Liver (tissue), 9 donors: ENCODE measurements around the gene STAM2. TPM values are rescaled to one million over a fixed set of nuclear protein-coding genes. Genes with fewer than 3 reads are reported as not detected.
A peak's percentile ranks its signal among the peaks of the same experiment; 100 is the strongest.
"Not testable (repeated sequence)": the region's sequence is repeated elsewhere in the genome, so short reads cannot be mapped to it uniquely, and the experiment has no call there.

ENCODE experiments used
- DNase-seq: peaks from one replicate; pipeline ENCODE4 v3.0.0-alpha.2; 2017; ENCODE audit warnings: low spot score
- H3K27ac ChIP-seq, 2 donors: one replicate each; pipeline ENCODE4 v1.7.0; 2013; ENCODE audit warnings: inconsistent platforms in 2 of 2, low read length in 2 of 2, control low read depth in 1 of 2, low read depth in 1 of 2, mild to moderate bottlenecking in 1 of 2
- H3K27me3 ChIP-seq, 4 donors: one replicate each; pipeline versions ENCODE4 v1.6.1 to v1.7.0; 2013; ENCODE audit warnings: low read length in 3 of 4, inconsistent platforms in 1 of 4, mild to moderate bottlenecking in 1 of 4, moderate library complexity in 1 of 4; ENCODE audit not compliant: control insufficient read depth in 4 of 4, insufficient read depth in 4 of 4
- H3K36me3 ChIP-seq, 4 donors: one replicate each; pipeline versions ENCODE4 v1.6.1 to v1.7.0; 2013; ENCODE audit warnings: low read length in 3 of 4, mild to moderate bottlenecking in 3 of 4, low read depth in 1 of 4, moderate library complexity in 1 of 4; ENCODE audit not compliant: control insufficient read depth in 4 of 4, insufficient read depth in 3 of 4
- H3K4me1 ChIP-seq, 4 donors: one replicate each; pipeline versions ENCODE4 v1.6.1 to v1.7.0; 2013; ENCODE audit warnings: low read length in 3 of 4, mild to moderate bottlenecking in 3 of 4, moderate library complexity in 1 of 4; ENCODE audit not compliant: control insufficient read depth in 4 of 4, insufficient read depth in 4 of 4
- H3K4me3 ChIP-seq, 3 donors: one replicate each; pipeline versions ENCODE4 v1.6.1 to v1.7.0; 2013; ENCODE audit warnings: low read length in 3 of 3, control low read depth in 1 of 3, low read depth in 1 of 3, mild to moderate bottlenecking in 1 of 3
- H3K9ac ChIP-seq, 2 donors: one replicate each; pipeline ENCODE4 v1.7.0; 2013; ENCODE audit warnings: low read length in 2 of 2, mild to moderate bottlenecking in 2 of 2, moderate library complexity in 2 of 2, control low read depth in 1 of 2, low read depth in 1 of 2
- H3K9me3 ChIP-seq, 4 donors: one replicate each; pipeline versions ENCODE4 v1.6.1 to v1.7.0; 2013; ENCODE audit warnings: low read length in 3 of 4; ENCODE audit not compliant: control insufficient read depth in 4 of 4
- EGR1 ChIP-seq, 2 donors: IDR thresholded peaks; 2 replicates each; pipeline ENCODE4 v1.6.1; 2016 to 2018; ENCODE audit warnings: antibody characterized with exemption in 2 of 2, low read depth in 2 of 2
- FOXA1 ChIP-seq: IDR thresholded peaks from 2 replicates; pipeline ENCODE4 v1.6.1; 2016; ENCODE audit warnings: antibody characterized with exemption
- HNF4A ChIP-seq, 2 donors: conservative IDR thresholded peaks; 2 replicates each; pipeline ENCODE4 v1.6.1; 2016; ENCODE audit warnings: antibody characterized with exemption in 2 of 2, mild to moderate bottlenecking in 2 of 2
- HNF4G ChIP-seq: IDR thresholded peaks from 2 replicates; pipeline ENCODE4 v1.6.1; 2016; ENCODE audit warnings: antibody characterized with exemption
- JUND ChIP-seq, 2 donors: IDR thresholded peaks; 2 replicates each; pipeline ENCODE4 v1.6.1; 2016; ENCODE audit warnings: antibody characterized with exemption in 2 of 2
- NR2F2 ChIP-seq: IDR thresholded peaks from 2 replicates; pipeline ENCODE4 v1.6.1; 2016; ENCODE audit warnings: antibody characterized with exemption
- RAD21 ChIP-seq, 2 donors: IDR thresholded peaks; 2 replicates each; pipeline ENCODE4 v1.6.1; 2016; ENCODE audit warnings: antibody characterized with exemption in 2 of 2, mild to moderate bottlenecking in 2 of 2
- REST ChIP-seq: IDR thresholded peaks from 2 replicates; pipeline ENCODE4 v1.6.1; 2016; ENCODE audit warnings: antibody characterized with exemption, mild to moderate bottlenecking
- RXRA ChIP-seq, 2 donors: IDR thresholded peaks; 2 replicates each; pipeline ENCODE4 v1.6.1; 2017 to 2018; ENCODE audit warnings: antibody characterized with exemption in 2 of 2, mild to moderate bottlenecking in 1 of 2
- SP1 ChIP-seq: IDR thresholded peaks from 2 replicates; pipeline ENCODE4 v1.6.1; 2018; ENCODE audit warnings: antibody characterized with exemption, mild to moderate bottlenecking
- WGBS: extraction: QIAGEN DNeasy Blood & Tissue Kit; methylation state at CpG from one replicate; pipeline ENCODE4 v1.1.7; 2013; 5-methylcytosine and 5-hydroxymethylcytosine counted together
- polyA plus RNA-seq, 2 donors: library from polyadenylated mRNA; stranded (reverse) in 1 of 2; unstranded in 1 of 2; fragments of 200-250 nt in 1 of 2; fragments of >200 nt in 1 of 2; fragmentation: Nextera tagmentation in 1 of 2; extraction: Ambion mirVana in 1 of 2; gene quantifications; one replicate each; pipeline versions ENCODE4 v1.2.1 to v1.2.3, GENCODE V29; 2013 to 2015
- total RNA-seq, 2 donors: library from RNA; depleted of rRNA; stranded (reverse); fragments of >200 nt; gene quantifications; one replicate each; pipeline ENCODE4 v1.2.3, GENCODE V29; 2014
- TF ChIP-seq, protein P1 (sequence below): fragments of 150-350 bp; IDR thresholded peaks from 2 replicates; pipeline ENCODE4 v1.5.1; 2017; ENCODE audit warnings: improper control_type of control experiment, low read depth, low read length; ENCODE audit not compliant: missing input control
- TF ChIP-seq, protein P2 (sequence below): IDR thresholded peaks from 2 replicates; pipeline ENCODE4 v1.6.1; 2016; ENCODE audit warnings: antibody characterized with exemption
- donor health status: healthy.
- donor health status: healthy.
- donor health status: healthy.
- donor health status: healthy.
- donor health status: healthy.

Gene STAM2
- total and polyA plus RNA-seq, 4 donors: 4.0 to 18.0 (median 7.2) TPM

GRCh38 chr2:152173831-152174230 lies 1.7 kb downstream of the STAM2 start:
- WGBS: 65% methylated on average over 2 of the region's 2 CpGs
- Histone ChIP-seq H3K4me1 (peaks cover 9 to 30% (median 23%) of the 10 kb centered on the region in 4 donors), H3K4me3 (no peak overlapping the region), H3K9me3 (no peaks in the 10 kb centered on the region), H3K9ac (peak overlapping the region in 1 of 2 donors; percentile 22), H3K27me3 (no peaks in the 10 kb centered on the region), H3K36me3 (no peaks in the 10 kb centered on the region), H3K27ac (no peak overlapping the region)
- TF ChIP-seq JUND (IDR thresholded peaks at IDR 0.05) (no peak), RXRA (IDR thresholded peaks at IDR 0.05) (no peak)
- TF ChIP-seq, protein P1, sequence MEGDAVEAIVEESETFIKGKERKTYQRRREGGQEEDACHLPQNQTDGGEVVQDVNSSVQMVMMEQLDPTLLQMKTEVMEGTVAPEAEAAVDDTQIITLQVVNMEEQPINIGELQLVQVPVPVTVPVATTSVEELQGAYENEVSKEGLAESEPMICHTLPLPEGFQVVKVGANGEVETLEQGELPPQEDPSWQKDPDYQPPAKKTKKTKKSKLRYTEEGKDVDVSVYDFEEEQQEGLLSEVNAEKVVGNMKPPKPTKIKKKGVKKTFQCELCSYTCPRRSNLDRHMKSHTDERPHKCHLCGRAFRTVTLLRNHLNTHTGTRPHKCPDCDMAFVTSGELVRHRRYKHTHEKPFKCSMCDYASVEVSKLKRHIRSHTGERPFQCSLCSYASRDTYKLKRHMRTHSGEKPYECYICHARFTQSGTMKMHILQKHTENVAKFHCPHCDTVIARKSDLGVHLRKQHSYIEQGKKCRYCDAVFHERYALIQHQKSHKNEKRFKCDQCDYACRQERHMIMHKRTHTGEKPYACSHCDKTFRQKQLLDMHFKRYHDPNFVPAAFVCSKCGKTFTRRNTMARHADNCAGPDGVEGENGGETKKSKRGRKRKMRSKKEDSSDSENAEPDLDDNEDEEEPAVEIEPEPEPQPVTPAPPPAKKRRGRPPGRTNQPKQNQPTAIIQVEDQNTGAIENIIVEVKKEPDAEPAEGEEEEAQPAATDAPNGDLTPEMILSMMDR: no peak
- no peak for DNase-seq

DNA sequence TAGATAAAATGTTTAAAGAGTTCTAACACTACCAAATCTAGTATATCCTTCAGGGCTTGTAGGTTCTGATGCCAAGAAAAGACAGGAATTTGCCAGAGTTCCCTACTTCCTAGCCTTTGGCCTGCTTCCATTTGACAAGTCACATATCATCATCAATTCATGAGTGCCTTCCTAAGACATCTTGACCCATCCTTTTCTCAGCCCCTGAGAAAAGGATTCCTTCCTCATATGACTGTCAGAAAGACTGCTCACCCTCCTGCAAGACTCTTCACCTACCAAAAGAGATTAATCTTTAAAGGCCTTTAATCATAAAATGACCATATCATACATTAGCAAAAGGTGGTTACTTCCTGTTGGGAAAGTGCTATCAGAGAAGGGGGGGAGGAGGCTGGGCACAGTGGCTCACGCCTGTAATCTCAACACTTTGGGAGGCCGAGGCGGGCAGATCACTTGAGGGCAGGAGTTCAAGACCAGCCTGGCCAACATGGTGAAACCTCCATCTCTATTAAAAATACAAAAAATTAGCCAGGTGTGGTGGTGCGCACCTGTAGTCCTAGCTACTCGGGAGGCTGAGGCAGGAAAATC lies 3.3 kb downstream of the STAM2 start:
- 86% methylated on average over 5 of the region's 5 CpGs for WGBS
- not testable (repeated sequence) for H3K9ac ChIP-seq, H3K27me3 ChIP-seq, DNase-seq, H3K9me3 ChIP-seq, H3K36me3 ChIP-seq, H3K4me3 ChIP-seq
- peak overlapping the region in 1 of 2 donors; percentile 4 for H3K27ac ChIP-seq
- H3K4me1 ChIP-seq: peaks cover 9 to 34% (median 25%) of the 10 kb centered on the region in 4 donors

DNA sequence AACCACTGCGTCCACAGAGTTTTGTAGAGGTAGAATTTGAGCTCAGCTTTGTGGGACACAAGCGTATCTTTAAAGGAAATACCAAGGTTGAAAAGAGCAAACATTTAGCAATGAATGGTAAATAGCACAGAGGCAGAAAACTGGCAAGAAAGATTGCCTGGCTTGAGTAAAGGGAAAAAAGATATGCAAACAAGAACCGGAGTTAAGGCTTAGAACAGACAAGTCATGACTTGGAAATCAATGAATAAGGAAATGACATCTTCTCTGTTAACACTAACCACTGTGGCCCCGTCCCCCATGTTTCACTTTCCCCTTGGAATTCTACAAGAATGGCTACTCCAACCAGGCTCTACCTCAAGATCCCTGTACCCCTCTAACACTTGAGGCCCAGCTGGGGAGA lies 3.8 kb downstream of the STAM2 start:
- TF ChIP-seq REST: no peak
- TF ChIP-seq SP1: no peak
- no peak for TF ChIP-seq HNF4A (conservative IDR thresholded peaks at IDR 0.05)
- TF ChIP-seq, protein P2, sequence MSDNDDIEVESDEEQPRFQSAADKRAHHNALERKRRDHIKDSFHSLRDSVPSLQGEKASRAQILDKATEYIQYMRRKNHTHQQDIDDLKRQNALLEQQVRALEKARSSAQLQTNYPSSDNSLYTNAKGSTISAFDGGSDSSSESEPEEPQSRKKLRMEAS: no peak
- TF ChIP-seq HNF4G: no peak
- no peak for TF ChIP-seq NR2F2
- no peak for TF ChIP-seq RXRA (IDR thresholded peaks at IDR 0.05)
- TF ChIP-seq EGR1 (IDR thresholded peaks at IDR 0.05; ENCODE audit: low read depth in 2 of 2): no peak
- TF ChIP-seq, protein P1: no peak
- no peak for TF ChIP-seq JUND (IDR thresholded peaks at IDR 0.05)
- no peak for TF ChIP-seq FOXA1
- no peak for TF ChIP-seq RAD21 (IDR thresholded peaks at IDR 0.05)
- H3K4me1 ChIP-seq: peaks cover 9 to 37% (median 30%) of the 10 kb centered on the region in 4 donors
- no peaks in the 10 kb centered on the region for H3K27me3 ChIP-seq
- no peak for DNase-seq
- peak overlapping the region; percentile 2 to 4 for H3K27ac ChIP-seq
- H3K4me3 ChIP-seq: no peak overlapping the region
- 34% methylated on average over 4 of the region's 4 CpGs for WGBS
- H3K9ac ChIP-seq: no peak overlapping the region
- no peaks in the 10 kb centered on the region for H3K9me3 ChIP-seq
- no peaks in the 10 kb centered on the region for H3K36me3 ChIP-seq
